ENCODE results near the gene CDON.
A peak's percentile ranks its signal among the peaks of the same experiment; 100 is the strongest.

CDON gene

DNA sequence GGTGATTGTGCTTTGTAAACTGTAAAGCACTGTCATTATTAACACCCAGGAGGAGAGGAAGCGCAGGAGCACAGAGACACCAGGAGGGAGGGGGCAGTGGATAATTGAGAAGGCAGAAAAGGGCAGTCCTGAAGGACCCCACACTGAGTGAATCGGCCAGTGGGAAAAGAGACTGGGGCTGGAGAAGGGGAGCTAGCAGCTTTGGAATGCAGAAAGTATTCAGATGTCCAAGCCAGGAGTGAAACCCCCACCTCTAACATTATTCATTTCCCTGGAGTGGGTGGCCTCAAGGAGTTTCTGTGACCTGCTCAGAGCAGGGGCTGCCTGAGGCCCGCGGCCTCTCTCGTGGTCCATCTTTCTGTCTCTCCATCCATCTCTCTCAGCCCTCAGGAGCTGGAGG lies 38.0 kb upstream of the CDON start:
- H3K27ac ChIP-seq (ENCODE audit: low read depth, low read length), result no peak overlapping the region
- no peaks in the 10 kb centered on the region for H3K27me3 ChIP-seq (ENCODE audit: control insufficient read depth, insufficient read depth, low read length)
- no peak overlapping the region for H3K9ac ChIP-seq (ENCODE audit: low read length)
- no peaks in the 10 kb centered on the region for H3K36me3 ChIP-seq (ENCODE audit: control insufficient read depth, insufficient read depth, low read length)
- peaks cover 9% of the 10 kb centered on the region for H3K4me1 ChIP-seq (ENCODE audit: control insufficient read depth, insufficient read depth, low read length)
- no peak overlapping the region for H3K4me3 ChIP-seq (ENCODE audit: low read length)

DNA sequence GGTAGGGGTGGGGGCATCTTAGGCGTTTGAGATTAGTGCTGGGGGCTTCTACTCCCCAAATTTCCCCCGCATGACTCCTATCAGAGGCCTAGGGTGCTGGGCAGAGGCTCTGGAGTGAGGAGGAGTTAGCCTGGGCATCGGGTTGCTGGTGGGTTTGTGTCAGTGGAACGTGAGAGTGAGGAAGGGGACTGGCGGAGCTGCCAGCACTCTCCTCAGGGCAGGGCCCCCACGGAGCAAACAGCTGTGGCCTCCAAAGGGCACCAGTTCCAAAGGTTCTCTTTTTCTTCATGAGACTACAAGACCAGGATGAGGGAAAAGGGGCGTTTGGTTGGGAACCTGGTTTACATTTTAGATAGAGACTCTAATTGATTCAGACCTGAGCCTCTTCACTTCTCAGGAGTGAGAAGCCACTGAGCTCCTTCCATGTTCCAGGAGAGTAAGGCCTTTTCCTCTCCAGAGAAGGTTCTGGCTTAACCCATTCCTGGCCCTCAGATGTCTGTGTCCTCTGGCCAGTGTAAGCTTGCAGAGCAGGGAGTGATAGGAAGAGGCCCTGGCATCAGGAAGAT lies 35.6 kb upstream of the CDON start:
- Histone ChIP-seq H3K27me3 (ENCODE audit: control insufficient read depth, insufficient read depth, low read length) (no peaks in the 10 kb centered on the region), H3K9ac (ENCODE audit: low read length) (no peak overlapping the region), H3K36me3 (ENCODE audit: control insufficient read depth, insufficient read depth, low read length) (no peaks in the 10 kb centered on the region), H3K4me1 (ENCODE audit: control insufficient read depth, insufficient read depth, low read length) (peaks cover 9% of the 10 kb centered on the region), H3K27ac (ENCODE audit: low read depth, low read length) (no peak overlapping the region), H3K4me3 (ENCODE audit: low read length) (no peak overlapping the region)

DNA sequence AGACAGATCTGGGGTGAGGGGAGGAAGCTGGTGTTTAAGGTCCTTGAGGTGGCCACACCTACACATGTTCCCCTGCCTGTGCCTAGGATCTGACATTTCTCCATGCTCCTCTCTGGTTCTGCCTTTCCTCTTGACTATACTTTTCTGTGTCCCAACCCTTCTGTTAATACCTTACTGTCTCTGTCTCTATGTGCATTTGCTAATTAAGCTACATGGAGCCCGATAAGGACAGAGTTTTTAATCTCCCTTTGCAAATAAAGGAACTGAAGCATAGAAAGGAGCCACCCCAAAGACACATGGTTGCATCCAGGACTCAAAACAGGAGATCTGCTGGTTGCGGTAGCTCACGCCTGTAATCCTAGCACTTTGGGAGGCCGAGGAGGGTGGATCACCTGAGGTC lies 33.1 kb upstream of the CDON start:
- H3K36me3 ChIP-seq (ENCODE audit: control insufficient read depth, insufficient read depth, low read length), result no peaks in the 10 kb centered on the region
- H3K27me3 ChIP-seq (ENCODE audit: control insufficient read depth, insufficient read depth, low read length), result no peaks in the 10 kb centered on the region
- H3K4me1 ChIP-seq (ENCODE audit: control insufficient read depth, insufficient read depth, low read length), result no peaks in the 10 kb centered on the region
- H3K9ac ChIP-seq (ENCODE audit: low read length), result no peak overlapping the region
- no peak overlapping the region for H3K4me3 ChIP-seq (ENCODE audit: low read length)
- H3K27ac ChIP-seq (ENCODE audit: low read depth, low read length), result no peak overlapping the region

DNA sequence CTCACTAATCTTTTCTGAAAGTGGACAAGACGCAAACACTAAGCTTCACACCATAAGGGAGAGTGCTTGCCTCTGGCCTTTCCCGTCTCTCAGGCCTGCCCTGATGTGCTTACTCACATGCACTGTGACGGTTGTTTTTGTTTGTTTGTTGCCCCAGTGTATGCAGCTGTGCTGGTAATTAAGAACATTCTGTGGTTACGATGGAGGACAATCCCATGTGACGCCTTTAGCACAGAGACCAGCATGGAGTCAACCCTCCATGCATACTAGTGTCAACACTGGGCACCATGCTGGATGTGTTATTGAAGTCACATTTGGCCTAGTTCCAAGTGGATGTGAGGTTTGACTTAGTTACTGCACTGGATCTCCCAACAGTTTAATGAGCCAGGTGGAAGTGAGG lies 27.8 kb upstream of the CDON start:
- no peaks in the 10 kb centered on the region for H3K27me3 ChIP-seq (ENCODE audit: control insufficient read depth, insufficient read depth, low read length)
- no peak overlapping the region for H3K9ac ChIP-seq (ENCODE audit: low read length)
- no peaks in the 10 kb centered on the region for H3K36me3 ChIP-seq (ENCODE audit: control insufficient read depth, insufficient read depth, low read length)
- H3K4me1 ChIP-seq (ENCODE audit: control insufficient read depth, insufficient read depth, low read length), result no peaks in the 10 kb centered on the region
- no peak overlapping the region for H3K4me3 ChIP-seq (ENCODE audit: low read length)
- H3K27ac ChIP-seq (ENCODE audit: low read depth, low read length), result no peak overlapping the region

- Histone ChIP-seq H3K4me1 (ENCODE audit: control insufficient read depth, insufficient read depth, low read length) (no peaks in the 10 kb centered on the region), H3K9ac (ENCODE audit: low read length) (no peak overlapping the region), H3K27me3 (ENCODE audit: control insufficient read depth, insufficient read depth, low read length) (no peaks in the 10 kb centered on the region), H3K4me3 (ENCODE audit: low read length) (no peak overlapping the region), H3K27ac (ENCODE audit: low read depth, low read length) (no peak overlapping the region), H3K36me3 (ENCODE audit: control insufficient read depth, insufficient read depth, low read length) (no peaks in the 10 kb centered on the region)
Measured at GRCh38 chr11:126088999-126089398, 26.3 kb upstream of the CDON start.

GRCh38 chr11:126086248-126086647 lies 23.6 kb upstream of the CDON start:
- H3K4me1 ChIP-seq (ENCODE audit: control insufficient read depth, insufficient read depth, low read length), result no peaks in the 10 kb centered on the region
- no peak overlapping the region for H3K9ac ChIP-seq (ENCODE audit: low read length)
- H3K27ac ChIP-seq (ENCODE audit: low read depth, low read length), result no peak overlapping the region
- no peaks in the 10 kb centered on the region for H3K36me3 ChIP-seq (ENCODE audit: control insufficient read depth, insufficient read depth, low read length)
- no peak overlapping the region for H3K4me3 ChIP-seq (ENCODE audit: low read length)
- H3K27me3 ChIP-seq (ENCODE audit: control insufficient read depth, insufficient read depth, low read length), result no peaks in the 10 kb centered on the region

GRCh38 chr11:126084608-126084912 lies 21.9 kb upstream of the CDON start:
- Histone ChIP-seq H3K36me3 (ENCODE audit: control insufficient read depth, insufficient read depth, low read length) (no peaks in the 10 kb centered on the region), H3K4me1 (ENCODE audit: control insufficient read depth, insufficient read depth, low read length) (peaks cover 8% of the 10 kb centered on the region), H3K9ac (ENCODE audit: low read length) (no peak overlapping the region), H3K27ac (ENCODE audit: low read depth, low read length) (no peak overlapping the region), H3K4me3 (ENCODE audit: low read length) (no peak overlapping the region), H3K27me3 (ENCODE audit: control insufficient read depth, insufficient read depth, low read length) (no peaks in the 10 kb centered on the region)

DNA sequence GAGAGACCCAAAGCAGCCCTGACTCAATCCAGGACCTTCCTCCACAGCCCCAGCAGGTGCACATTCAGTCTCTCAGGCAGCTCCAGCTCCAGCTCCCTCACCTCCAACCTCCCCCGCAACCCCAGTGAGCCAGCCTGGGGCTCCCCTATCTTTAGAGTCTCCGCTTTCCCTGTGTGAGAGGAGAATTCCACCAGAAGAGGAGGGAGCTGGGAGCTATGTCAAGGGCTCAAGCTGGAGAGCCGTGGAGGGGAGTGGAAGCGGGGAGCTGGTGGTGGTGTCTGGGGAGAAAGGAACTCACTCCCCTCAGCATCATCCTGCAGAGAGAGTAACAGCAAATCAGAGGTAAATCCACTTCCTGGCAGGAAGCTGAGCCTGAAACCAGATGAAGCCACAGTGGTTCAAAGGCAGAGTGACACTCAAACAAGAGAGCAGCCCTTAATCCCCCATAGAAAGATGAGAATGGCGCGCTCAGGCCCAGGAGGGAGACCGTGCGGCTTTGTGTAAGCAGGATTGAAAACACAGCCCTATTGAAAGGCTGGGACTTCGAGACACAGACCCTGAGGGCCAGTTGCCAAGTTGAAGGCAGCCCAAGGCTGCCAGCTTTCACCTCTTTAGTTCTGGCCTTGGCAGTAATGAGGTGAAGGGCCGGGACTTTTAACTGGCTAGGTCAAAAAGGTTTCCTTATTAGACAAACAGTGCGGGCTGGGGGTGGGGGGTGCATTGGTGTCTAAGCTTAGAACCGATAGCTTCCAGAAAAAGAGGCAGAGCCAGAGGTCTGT lies 21.4 kb upstream of the CDON start:
- peaks cover 10% of the 10 kb centered on the region for H3K4me1 ChIP-seq (ENCODE audit: control insufficient read depth, insufficient read depth, low read length)
- H3K36me3 ChIP-seq (ENCODE audit: control insufficient read depth, insufficient read depth, low read length), result no peaks in the 10 kb centered on the region
- H3K27ac ChIP-seq (ENCODE audit: low read depth, low read length), result no peak overlapping the region
- H3K4me3 ChIP-seq (ENCODE audit: low read length), result no peak overlapping the region
- H3K9ac ChIP-seq (ENCODE audit: low read length), result no peak overlapping the region
- no peaks in the 10 kb centered on the region for H3K27me3 ChIP-seq (ENCODE audit: control insufficient read depth, insufficient read depth, low read length)

DNA sequence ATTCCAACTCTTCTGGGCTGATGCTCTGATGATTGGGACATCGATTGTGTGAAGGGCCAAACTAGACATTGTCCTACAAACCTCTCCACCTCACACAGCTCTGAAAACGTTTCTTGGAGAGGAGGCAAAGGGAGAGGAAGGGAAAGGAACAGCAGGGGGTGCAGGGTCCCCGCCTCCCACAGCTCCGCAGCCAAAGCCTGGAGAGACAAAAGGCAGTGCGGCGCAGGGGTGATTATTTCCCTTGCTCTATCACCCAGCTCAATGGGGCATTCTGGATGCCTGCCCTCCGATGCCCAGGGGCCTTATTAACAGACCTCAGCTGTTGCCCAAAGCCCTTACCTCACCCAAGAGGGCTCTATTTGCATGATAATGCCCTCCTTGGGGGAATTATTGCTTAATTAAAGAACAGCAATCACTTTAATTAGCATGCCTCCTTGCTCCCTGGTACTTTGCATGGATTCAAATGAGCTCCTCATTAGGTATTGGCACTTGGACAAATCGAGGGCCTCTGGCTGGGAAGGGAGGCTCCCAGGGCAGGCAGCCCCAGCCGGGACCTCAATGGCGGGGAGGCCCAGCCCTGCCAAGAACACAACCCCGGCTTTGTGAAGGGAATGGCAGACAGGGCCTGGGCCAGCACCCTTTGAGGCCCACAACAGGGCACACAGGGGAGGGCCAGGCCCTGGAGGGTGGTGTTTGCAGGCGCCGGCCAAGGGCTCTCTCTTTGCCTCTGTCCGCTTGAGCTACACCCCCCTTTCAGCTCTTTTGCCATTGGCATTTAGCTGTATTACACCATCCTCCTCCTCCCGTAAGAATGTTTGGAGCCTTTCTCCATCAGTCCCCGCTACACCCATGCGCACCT lies 19.8 kb upstream of the CDON start:
- H3K4me3 ChIP-seq (ENCODE audit: low read length), result no peak overlapping the region
- H3K36me3 ChIP-seq (ENCODE audit: control insufficient read depth, insufficient read depth, low read length), result no peaks in the 10 kb centered on the region
- no peaks in the 10 kb centered on the region for H3K27me3 ChIP-seq (ENCODE audit: control insufficient read depth, insufficient read depth, low read length)
- no peak overlapping the region for H3K9ac ChIP-seq (ENCODE audit: low read length)
- H3K27ac ChIP-seq (ENCODE audit: low read depth, low read length), result no peak overlapping the region
- H3K4me1 ChIP-seq (ENCODE audit: control insufficient read depth, insufficient read depth, low read length), result peaks cover 10% of the 10 kb centered on the region

DNA sequence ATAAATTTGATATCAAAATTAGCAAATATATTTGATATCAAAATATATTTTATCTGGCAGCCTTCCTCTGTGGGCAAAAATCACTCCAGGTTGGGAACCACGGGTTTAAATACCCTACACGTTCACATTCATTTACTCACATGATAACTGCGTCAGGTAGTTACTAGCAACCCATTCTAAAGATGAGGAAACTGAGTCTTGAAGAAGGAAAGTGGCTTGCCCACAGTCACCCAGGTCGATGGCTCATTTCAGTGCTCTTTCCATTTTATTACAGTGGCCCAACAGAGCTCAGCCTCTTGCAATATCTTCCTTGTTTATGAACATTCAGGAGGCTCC lies 19.2 kb upstream of the CDON start:
- Histone ChIP-seq H3K4me3 (ENCODE audit: low read length) (no peak overlapping the region), H3K9ac (ENCODE audit: low read length) (no peak overlapping the region), H3K27me3 (ENCODE audit: control insufficient read depth, insufficient read depth, low read length) (no peaks in the 10 kb centered on the region), H3K4me1 (ENCODE audit: control insufficient read depth, insufficient read depth, low read length) (peaks cover 10% of the 10 kb centered on the region), H3K27ac (ENCODE audit: low read depth, low read length) (no peak overlapping the region), H3K36me3 (ENCODE audit: control insufficient read depth, insufficient read depth, low read length) (no peaks in the 10 kb centered on the region)

DNA sequence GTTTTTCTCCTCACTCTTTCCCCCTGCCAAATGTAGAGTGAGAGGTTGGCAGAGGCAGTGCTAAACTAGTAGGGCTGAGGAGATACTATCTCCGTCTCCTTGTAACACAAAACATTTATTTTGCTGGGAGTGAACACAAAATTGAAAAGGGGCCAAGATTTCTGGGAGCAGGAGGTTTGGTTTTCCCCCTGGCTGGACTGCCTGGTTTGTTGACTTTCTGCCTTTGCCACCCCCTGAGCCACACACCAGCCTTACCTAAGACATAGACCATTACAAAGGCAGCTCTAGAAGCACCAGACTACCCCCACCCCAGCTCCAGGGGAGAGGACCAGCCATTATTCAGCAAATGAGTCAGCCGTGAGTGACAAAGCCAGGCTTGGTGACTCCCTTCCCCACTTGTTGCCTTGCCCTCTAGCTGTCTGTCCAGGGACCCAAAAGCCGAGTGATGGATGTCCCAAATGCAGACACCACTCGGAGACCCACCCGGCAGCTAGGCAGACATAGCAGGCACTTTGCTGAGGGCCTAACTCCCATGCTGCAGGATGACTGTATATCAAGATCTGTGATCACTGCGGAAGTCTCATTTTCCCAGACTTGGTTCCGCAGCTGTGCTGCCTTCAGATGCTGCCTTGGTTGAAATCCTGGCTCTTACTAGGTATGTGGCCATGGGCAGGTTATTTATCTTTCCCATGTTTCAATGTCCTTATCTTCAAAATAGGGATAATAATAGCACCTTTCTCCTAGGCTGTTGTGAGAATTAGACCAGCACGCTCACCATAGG lies 17.7 kb upstream of the CDON start:
- Histone ChIP-seq H3K27me3 (ENCODE audit: control insufficient read depth, insufficient read depth, low read length) (no peaks in the 10 kb centered on the region), H3K36me3 (ENCODE audit: control insufficient read depth, insufficient read depth, low read length) (no peaks in the 10 kb centered on the region), H3K4me1 (ENCODE audit: control insufficient read depth, insufficient read depth, low read length) (peaks cover 10% of the 10 kb centered on the region), H3K9ac (ENCODE audit: low read length) (no peak overlapping the region), H3K4me3 (ENCODE audit: low read length) (no peak overlapping the region), H3K27ac (ENCODE audit: low read depth, low read length) (peak overlapping the region; percentile 71)

- no peaks in the 10 kb centered on the region for H3K27me3 ChIP-seq (ENCODE audit: control insufficient read depth, insufficient read depth, low read length)
- no peak overlapping the region for H3K4me3 ChIP-seq (ENCODE audit: low read length)
- H3K27ac ChIP-seq (ENCODE audit: low read depth, low read length), result peak overlapping the region; percentile 71
- peaks cover 10% of the 10 kb centered on the region for H3K4me1 ChIP-seq (ENCODE audit: control insufficient read depth, insufficient read depth, low read length)
- H3K9ac ChIP-seq (ENCODE audit: low read length), result no peak overlapping the region
- H3K36me3 ChIP-seq (ENCODE audit: control insufficient read depth, insufficient read depth, low read length), result no peaks in the 10 kb centered on the region
Measured at GRCh38 chr11:126079621-126080124, 17.0 kb upstream of the CDON start.

Data from rectal smooth muscle tissue (tissue), 1 donor.